Hepatocyte (in vitro differentiated cells): ENCODE data around the gene XYLT1.

Source experiments
- CTCF ChIP-seq: fragments of 200-600 bp; sonication (generic); IDR thresholded peaks from 2 replicates; pipeline ENCODE4 v1.5.1; 2016; ENCODE audit warnings: antibody characterized with exemption, mild to moderate bottlenecking; ENCODE audit not compliant: poor library complexity
- EZH2 ChIP-seq: fragments of 200-600 bp; sonication (generic); IDR thresholded peaks from 2 replicates; pipeline ENCODE4 v1.6.1; 2016; ENCODE audit warnings: antibody characterized with exemption, mild to moderate bottlenecking, borderline replicate concordance

- TF ChIP-seq CTCF, result no peak
- no peak for TF ChIP-seq EZH2
Measured at GRCh38 chr16:17258848-17259713, 211.7 kb downstream of the XYLT1 start.
